Nephron progenitor cell (in vitro differentiated cells): Measurements from ENCODE around the gene MYLK2.
A peak's percentile ranks its signal among the peaks of the same experiment; 100 is the strongest.

Experiments
- DNase-seq: peaks from one replicate; pipeline ENCODE4 v3.0.0; 2021
- H3K27ac Mint-ChIP-seq: 2 replicates; pipeline ENCODE4 v1.8.0; 2021; ENCODE audit warnings: mild to moderate bottlenecking, moderate library complexity, mixed read lengths
- H3K27me3 Mint-ChIP-seq: 2 replicates; pipeline ENCODE4 v1.8.0; 2021; ENCODE audit warnings: mild to moderate bottlenecking, low read depth, mixed read lengths; ENCODE audit not compliant: poor library complexity
- H3K36me3 Mint-ChIP-seq: 2 replicates; pipeline ENCODE4 v1.8.0; 2021; ENCODE audit warnings: low read depth, mixed read lengths
- H3K4me1 Mint-ChIP-seq: 2 replicates; pipeline ENCODE4 v1.8.0; 2021; ENCODE audit warnings: mixed read lengths
- H3K4me3 Mint-ChIP-seq: 2 replicates; pipeline ENCODE4 v1.8.0; 2021; ENCODE audit warnings: mild to moderate bottlenecking, moderate library complexity, mixed read lengths
- H3K9me3 Mint-ChIP-seq: 2 replicates; pipeline ENCODE4 v1.8.0; 2021; ENCODE audit warnings: mild to moderate bottlenecking, moderate library complexity, mixed read lengths
- CTCF ChIP-seq: fragments of 200-600 bp; sonication (generic); IDR thresholded peaks from 2 replicates; pipeline ENCODE4 v1.5.0; 2021; ENCODE audit warnings: antibody characterized with exemption

The MYLK2 gene

GRCh38 chr20:31861135-31861384 is 41.9 kb downstream of the MYLK2 start:
- Mint-ChIP-seq H3K4me3 (peak overlapping the region; percentile 82), H3K4me1 (peaks cover 44% of the 10 kb centered on the region), H3K27ac (no peak overlapping the region)

GRCh38 chr20:31861385-31862156 is 42.4 kb downstream of the MYLK2 start:
- peak; percentile 91 for DNase-seq
- Mint-ChIP-seq H3K4me1 (peaks cover 44% of the 10 kb centered on the region), H3K9me3 (no peaks in the 10 kb centered on the region), H3K27ac (peak overlapping the region; percentile 15), H3K4me3 (peak overlapping the region; percentile 82), H3K36me3 (peaks cover 3% of the 10 kb centered on the region), H3K27me3 (no peaks in the 10 kb centered on the region)
- TF ChIP-seq CTCF, result no peak

More at GRCh38 chr20:31861135-31861384, 41.9 kb downstream of the MYLK2 start:
- Mint-ChIP-seq H3K9me3 (no peaks in the 10 kb centered on the region), H3K27me3 (no peaks in the 10 kb centered on the region), H3K36me3 (peaks cover 3% of the 10 kb centered on the region)
- TF ChIP-seq CTCF, result no peak
- peak; percentile 58 for DNase-seq

- DNase-seq, result no peak
- Mint-ChIP-seq H3K4me1 (peaks cover 44% of the 10 kb centered on the region), H3K27me3 (no peaks in the 10 kb centered on the region), H3K36me3 (peaks cover 3% of the 10 kb centered on the region), H3K4me3 (peak overlapping the region; percentile 82), H3K9me3 (no peaks in the 10 kb centered on the region), H3K27ac (no peak overlapping the region)
- TF ChIP-seq CTCF, result no peak
These were observed 43.0 kb downstream of the MYLK2 start for GRCh38 chr20:31862157-31862470.

- Mint-ChIP-seq H3K9me3 (no peaks in the 10 kb centered on the region), H3K36me3 (peaks cover 3% of the 10 kb centered on the region), H3K27me3 (no peaks in the 10 kb centered on the region), H3K4me1 (peaks cover 44% of the 10 kb centered on the region), H3K27ac (no peak overlapping the region), H3K4me3 (peak overlapping the region; percentile 39)
- no peak for TF ChIP-seq CTCF
- no peak for DNase-seq
These were observed 43.4 kb downstream of the MYLK2 start for GRCh38 chr20:31862506-31862905.

- no peak for DNase-seq
- TF ChIP-seq CTCF, result no peak
- H3K36me3 Mint-ChIP-seq, result peaks cover 3% of the 10 kb centered on the region
- H3K4me3 Mint-ChIP-seq, result peak overlapping the region; percentile 9
- H3K27ac Mint-ChIP-seq, result no peak overlapping the region
- peaks cover 44% of the 10 kb centered on the region for H3K4me1 Mint-ChIP-seq
- H3K9me3 Mint-ChIP-seq, result no peaks in the 10 kb centered on the region
- H3K27me3 Mint-ChIP-seq, result peaks cover 5% of the 10 kb centered on the region
These were observed 44.3 kb downstream of the MYLK2 start for GRCh38 chr20:31863296-31864085.
